ENCODE data around the gene SURF6.
A peak's percentile ranks its signal among the peaks of the same experiment; 100 is the strongest.

The SURF6 gene

GRCh38 chr9:133367221-133367620 is 31.2 kb upstream of the SURF6 start:
- Histone ChIP-seq H3K4me1 (ENCODE audit: control insufficient read depth, insufficient read depth, low read length) (peaks cover 40% of the 10 kb centered on the region), H3K4me3 (ENCODE audit: low read length in 2 of 2) (no peak overlapping the region), H3K9ac (ENCODE audit: low read length in 2 of 2) (no peak overlapping the region), H3K36me3 (ENCODE audit: control insufficient read depth in 2 of 2, insufficient read depth in 2 of 2, low read length in 2 of 2) (peaks cover 45 to 54% of the 10 kb centered on the region in 2 donors), H3K27ac (ENCODE audit: low read length) (no peak overlapping the region), H3K9me3 (ENCODE audit: control insufficient read depth in 2 of 2, low read length in 2 of 2) (no peaks in the 10 kb centered on the region), H3K27me3 (ENCODE audit: control insufficient read depth in 1 of 2, insufficient read depth in 2 of 2, low read length in 2 of 2) (no peaks in the 10 kb centered on the region)

GRCh38 chr9:133366435-133366834 is 30.4 kb upstream of the SURF6 start:
- no peak overlapping the region for H3K9ac ChIP-seq (ENCODE audit: low read length in 2 of 2)
- no peak overlapping the region for H3K4me3 ChIP-seq (ENCODE audit: low read length in 2 of 2)
- H3K27me3 ChIP-seq (ENCODE audit: control insufficient read depth in 1 of 2, insufficient read depth in 2 of 2, low read length in 2 of 2): no peaks in the 10 kb centered on the region
- H3K36me3 ChIP-seq (ENCODE audit: control insufficient read depth in 2 of 2, insufficient read depth in 2 of 2, low read length in 2 of 2): peaks cover 52 to 61% of the 10 kb centered on the region in 2 donors
- no peaks in the 10 kb centered on the region for H3K9me3 ChIP-seq (ENCODE audit: control insufficient read depth in 2 of 2, low read length in 2 of 2)
- H3K4me1 ChIP-seq (ENCODE audit: control insufficient read depth, insufficient read depth, low read length): peaks cover 32% of the 10 kb centered on the region
- H3K27ac ChIP-seq (ENCODE audit: low read length): no peak overlapping the region

- no peak overlapping the region for H3K4me3 ChIP-seq (ENCODE audit: low read length in 2 of 2)
- H3K27ac ChIP-seq (ENCODE audit: low read length): no peak overlapping the region
- H3K36me3 ChIP-seq (ENCODE audit: control insufficient read depth in 2 of 2, insufficient read depth in 2 of 2, low read length in 2 of 2): peaks cover 54 to 65% of the 10 kb centered on the region in 2 donors
- H3K9ac ChIP-seq (ENCODE audit: low read length in 2 of 2): no peak overlapping the region
- peaks cover 8% of the 10 kb centered on the region for H3K4me1 ChIP-seq (ENCODE audit: control insufficient read depth, insufficient read depth, low read length)
- H3K9me3 ChIP-seq (ENCODE audit: control insufficient read depth in 2 of 2, low read length in 2 of 2): no peaks in the 10 kb centered on the region
- no peaks in the 10 kb centered on the region for H3K27me3 ChIP-seq (ENCODE audit: control insufficient read depth in 1 of 2, insufficient read depth in 2 of 2, low read length in 2 of 2)
These were observed 26.5 kb upstream of the SURF6 start for GRCh38 chr9:133362359-133363044.

- Histone ChIP-seq H3K27me3 (ENCODE audit: control insufficient read depth in 1 of 2, insufficient read depth in 2 of 2, low read length in 2 of 2) (no peaks in the 10 kb centered on the region), H3K4me3 (ENCODE audit: low read length in 2 of 2) (no peak overlapping the region), H3K9me3 (ENCODE audit: control insufficient read depth in 2 of 2, low read length in 2 of 2) (no peaks in the 10 kb centered on the region), H3K9ac (ENCODE audit: low read length in 2 of 2) (no peak overlapping the region), H3K4me1 (ENCODE audit: control insufficient read depth, insufficient read depth, low read length) (peaks cover 15% of the 10 kb centered on the region), H3K27ac (ENCODE audit: low read length) (no peak overlapping the region), H3K36me3 (ENCODE audit: control insufficient read depth in 2 of 2, insufficient read depth in 2 of 2, low read length in 2 of 2) (peaks cover 49 to 57% of the 10 kb centered on the region in 2 donors)
These were observed 25.6 kb upstream of the SURF6 start for GRCh38 chr9:133361507-133362092.

- Histone ChIP-seq H3K9me3 (ENCODE audit: control insufficient read depth in 2 of 2, low read length in 2 of 2) (no peaks in the 10 kb centered on the region), H3K27me3 (ENCODE audit: control insufficient read depth in 1 of 2, insufficient read depth in 2 of 2, low read length in 2 of 2) (no peaks in the 10 kb centered on the region), H3K4me3 (ENCODE audit: low read length in 2 of 2) (no peak overlapping the region), H3K4me1 (ENCODE audit: control insufficient read depth, insufficient read depth, low read length) (peaks cover 18% of the 10 kb centered on the region), H3K27ac (ENCODE audit: low read length) (no peak overlapping the region), H3K9ac (ENCODE audit: low read length in 2 of 2) (no peak overlapping the region), H3K36me3 (ENCODE audit: control insufficient read depth in 2 of 2, insufficient read depth in 2 of 2, low read length in 2 of 2) (peaks cover 42 to 48% of the 10 kb centered on the region in 2 donors)
These were observed 24.7 kb upstream of the SURF6 start for GRCh38 chr9:133360400-133361393.

- H3K9me3 ChIP-seq (ENCODE audit: control insufficient read depth in 2 of 2, low read length in 2 of 2): no peaks in the 10 kb centered on the region
- no peak overlapping the region for H3K9ac ChIP-seq (ENCODE audit: low read length in 2 of 2)
- H3K4me3 ChIP-seq (ENCODE audit: low read length in 2 of 2): no peak overlapping the region
- no peaks in the 10 kb centered on the region for H3K27me3 ChIP-seq (ENCODE audit: control insufficient read depth in 1 of 2, insufficient read depth in 2 of 2, low read length in 2 of 2)
- peaks cover 31 to 39% of the 10 kb centered on the region in 2 donors for H3K36me3 ChIP-seq (ENCODE audit: control insufficient read depth in 2 of 2, insufficient read depth in 2 of 2, low read length in 2 of 2)
- H3K4me1 ChIP-seq (ENCODE audit: control insufficient read depth, insufficient read depth, low read length): peaks cover 26% of the 10 kb centered on the region
- no peak overlapping the region for H3K27ac ChIP-seq (ENCODE audit: low read length)
These were observed 23.6 kb upstream of the SURF6 start for GRCh38 chr9:133359399-133360175.

GRCh38 chr9:133357656-133358055 is 21.7 kb upstream of the SURF6 start:
- peaks cover 26% of the 10 kb centered on the region for H3K4me1 ChIP-seq (ENCODE audit: control insufficient read depth, insufficient read depth, low read length)
- no peaks in the 10 kb centered on the region for H3K27me3 ChIP-seq (ENCODE audit: control insufficient read depth in 1 of 2, insufficient read depth in 2 of 2, low read length in 2 of 2)
- H3K9me3 ChIP-seq (ENCODE audit: control insufficient read depth in 2 of 2, low read length in 2 of 2): no peaks in the 10 kb centered on the region
- H3K9ac ChIP-seq (ENCODE audit: low read length in 2 of 2): no peak overlapping the region
- H3K27ac ChIP-seq (ENCODE audit: low read length): no peak overlapping the region
- peak overlapping the region; percentile 8 to 85 for H3K4me3 ChIP-seq (ENCODE audit: low read length in 2 of 2)
- H3K36me3 ChIP-seq (ENCODE audit: control insufficient read depth in 2 of 2, insufficient read depth in 2 of 2, low read length in 2 of 2): peaks cover 21 to 29% of the 10 kb centered on the region in 2 donors

- peak within 1 kb of the TSS; percentile 46 for H3K27ac ChIP-seq (ENCODE audit: low read length)
- peak within 1 kb of the TSS; percentile 64 to 82 for H3K9ac ChIP-seq (ENCODE audit: low read length in 2 of 2)
- H3K9me3 ChIP-seq (ENCODE audit: control insufficient read depth in 2 of 2, low read length in 2 of 2): no peaks in the 10 kb centered on the region
- H3K4me1 ChIP-seq (ENCODE audit: control insufficient read depth, insufficient read depth, low read length): peaks cover 30% of the 10 kb centered on the region
- peak within 1 kb of the TSS; percentile 75 to 85 for H3K4me3 ChIP-seq (ENCODE audit: low read length in 2 of 2)
- peaks cover 24 to 31% of the 10 kb centered on the region in 2 donors for H3K36me3 ChIP-seq (ENCODE audit: control insufficient read depth in 2 of 2, insufficient read depth in 2 of 2, low read length in 2 of 2)
- H3K27me3 ChIP-seq (ENCODE audit: control insufficient read depth in 1 of 2, insufficient read depth in 2 of 2, low read length in 2 of 2): no peaks in the 10 kb centered on the region
These were observed 20.6 kb upstream of the SURF6 start, which contains the start of the genes SURF1 and SURF2 for GRCh38 chr9:133356391-133357091. Gene SURF1, minus strand, starts transcription at chr9:133356487. Its CDS starts 34 bp downstream, at chr9:133356453. Gene SURF2, plus strand, starts transcription at chr9:133356550. Its CDS starts 43 bp downstream, at chr9:133356593.

- Histone ChIP-seq H3K27me3 (ENCODE audit: control insufficient read depth in 1 of 2, insufficient read depth in 2 of 2, low read length in 2 of 2) (no peaks in the 10 kb centered on the region), H3K4me1 (ENCODE audit: control insufficient read depth, insufficient read depth, low read length) (peaks cover 30% of the 10 kb centered on the region), H3K9ac (ENCODE audit: low read length in 2 of 2) (peak overlapping the region; percentile 64 to 82), H3K4me3 (ENCODE audit: low read length in 2 of 2) (peak overlapping the region; percentile 75 to 85), H3K36me3 (ENCODE audit: control insufficient read depth in 2 of 2, insufficient read depth in 2 of 2, low read length in 2 of 2) (peaks cover 23 to 33% of the 10 kb centered on the region in 2 donors), H3K9me3 (ENCODE audit: control insufficient read depth in 2 of 2, low read length in 2 of 2) (no peaks in the 10 kb centered on the region), H3K27ac (ENCODE audit: low read length) (peak overlapping the region; percentile 18)
These were observed 19.9 kb upstream of the SURF6 start for GRCh38 chr9:133355881-133356357.
